Adrenal gland (tissue), 5 donors: ENCODE data around the gene LRP1B.

Experiments
- POLR2A ChIP-seq, 2 donors: fragments of 450-650 bp; IDR thresholded peaks; one replicate each; pipeline ENCODE4 v1.6.1; 2017; ENCODE audit warnings: antibody characterized with exemption in 2 of 2, mild to moderate bottlenecking in 2 of 2, moderate library complexity in 1 of 2
- TF ChIP-seq, protein P1 (sequence below), 6 experiments: fragments of 450-650 bp in 4 of 6; fragments of 200-600 bp in 2 of 6; sonication (generic) in 1 of 6; IDR thresholded peaks; 1 replicate in 5 of 6; 2 replicates in 1 of 6; pipeline versions ENCODE4 v1.5.1 to v1.8.0; 2016 to 2021; ENCODE audit warnings: antibody characterized with exemption in 6 of 6, mild to moderate bottlenecking in 2 of 6, moderate library complexity in 1 of 6
- donor health status: DM: no; HTN: no; CAD: no.

DNA sequence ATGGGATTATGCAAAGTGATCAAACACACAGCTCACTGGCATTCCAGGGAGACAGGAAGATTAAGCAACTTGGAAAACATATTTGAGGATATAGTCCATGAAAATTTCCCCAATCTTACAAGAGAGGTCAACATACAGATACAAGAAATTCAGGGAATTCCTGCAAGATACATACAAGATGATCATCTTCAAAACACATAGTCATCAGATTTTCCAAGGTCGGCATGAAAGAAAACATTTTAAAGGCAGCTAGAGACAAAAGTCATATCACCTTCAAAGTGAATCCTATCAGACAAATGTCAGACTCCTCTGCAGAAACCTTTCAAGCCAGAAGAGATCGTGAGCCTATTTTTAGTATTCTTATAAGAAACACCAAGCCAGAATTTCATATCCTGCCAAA is 1188.5 kb downstream of the LRP1B start:
- TF ChIP-seq, protein P1, sequence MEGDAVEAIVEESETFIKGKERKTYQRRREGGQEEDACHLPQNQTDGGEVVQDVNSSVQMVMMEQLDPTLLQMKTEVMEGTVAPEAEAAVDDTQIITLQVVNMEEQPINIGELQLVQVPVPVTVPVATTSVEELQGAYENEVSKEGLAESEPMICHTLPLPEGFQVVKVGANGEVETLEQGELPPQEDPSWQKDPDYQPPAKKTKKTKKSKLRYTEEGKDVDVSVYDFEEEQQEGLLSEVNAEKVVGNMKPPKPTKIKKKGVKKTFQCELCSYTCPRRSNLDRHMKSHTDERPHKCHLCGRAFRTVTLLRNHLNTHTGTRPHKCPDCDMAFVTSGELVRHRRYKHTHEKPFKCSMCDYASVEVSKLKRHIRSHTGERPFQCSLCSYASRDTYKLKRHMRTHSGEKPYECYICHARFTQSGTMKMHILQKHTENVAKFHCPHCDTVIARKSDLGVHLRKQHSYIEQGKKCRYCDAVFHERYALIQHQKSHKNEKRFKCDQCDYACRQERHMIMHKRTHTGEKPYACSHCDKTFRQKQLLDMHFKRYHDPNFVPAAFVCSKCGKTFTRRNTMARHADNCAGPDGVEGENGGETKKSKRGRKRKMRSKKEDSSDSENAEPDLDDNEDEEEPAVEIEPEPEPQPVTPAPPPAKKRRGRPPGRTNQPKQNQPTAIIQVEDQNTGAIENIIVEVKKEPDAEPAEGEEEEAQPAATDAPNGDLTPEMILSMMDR (IDR thresholded peaks at IDR 0.05) = no peak
- TF ChIP-seq POLR2A (IDR thresholded peaks at IDR 0.05) = no peak
